ENCODE data around the gene STAT5A. TPM values are rescaled to one million over a fixed set of nuclear protein-coding genes. Genes with fewer than 3 reads are reported as not detected.
"Not testable (repeated sequence)": the region's sequence is repeated elsewhere in the genome, so short reads cannot be mapped to it uniquely, and the experiment has no call there.

STAT5A gene
- total RNA-seq, 2 donors from 2014 or later: 65.5 to 69.8 TPM

GRCh38 chr17:42251115-42251514, 37.2 kb upstream of the STAT5A start:
- ATAC-seq (ENCODE audit: insufficient number of reproducible peaks, low FRiP score, low read depth): no peak
- Histone ChIP-seq H3K36me3 (no peaks in the 10 kb centered on the region), H3K27me3 (replicated peaks; ENCODE audit: insufficient read depth) (no peaks in the 10 kb centered on the region), H3K27ac (no peak overlapping the region), H3K4me3 (no peak overlapping the region), H3K4me1 (ENCODE audit: control insufficient read depth in 1 of 2, low read depth in 2 of 2) (peaks cover 15 to 35% of the 10 kb centered on the region in 2 donors), H3K9me3 (no peaks in the 10 kb centered on the region)
- no peak for DNase-seq (ENCODE audit: low spot score)
- no peak for TF ChIP-seq CTCF (IDR thresholded peaks at IDR 0.05)

DNA sequence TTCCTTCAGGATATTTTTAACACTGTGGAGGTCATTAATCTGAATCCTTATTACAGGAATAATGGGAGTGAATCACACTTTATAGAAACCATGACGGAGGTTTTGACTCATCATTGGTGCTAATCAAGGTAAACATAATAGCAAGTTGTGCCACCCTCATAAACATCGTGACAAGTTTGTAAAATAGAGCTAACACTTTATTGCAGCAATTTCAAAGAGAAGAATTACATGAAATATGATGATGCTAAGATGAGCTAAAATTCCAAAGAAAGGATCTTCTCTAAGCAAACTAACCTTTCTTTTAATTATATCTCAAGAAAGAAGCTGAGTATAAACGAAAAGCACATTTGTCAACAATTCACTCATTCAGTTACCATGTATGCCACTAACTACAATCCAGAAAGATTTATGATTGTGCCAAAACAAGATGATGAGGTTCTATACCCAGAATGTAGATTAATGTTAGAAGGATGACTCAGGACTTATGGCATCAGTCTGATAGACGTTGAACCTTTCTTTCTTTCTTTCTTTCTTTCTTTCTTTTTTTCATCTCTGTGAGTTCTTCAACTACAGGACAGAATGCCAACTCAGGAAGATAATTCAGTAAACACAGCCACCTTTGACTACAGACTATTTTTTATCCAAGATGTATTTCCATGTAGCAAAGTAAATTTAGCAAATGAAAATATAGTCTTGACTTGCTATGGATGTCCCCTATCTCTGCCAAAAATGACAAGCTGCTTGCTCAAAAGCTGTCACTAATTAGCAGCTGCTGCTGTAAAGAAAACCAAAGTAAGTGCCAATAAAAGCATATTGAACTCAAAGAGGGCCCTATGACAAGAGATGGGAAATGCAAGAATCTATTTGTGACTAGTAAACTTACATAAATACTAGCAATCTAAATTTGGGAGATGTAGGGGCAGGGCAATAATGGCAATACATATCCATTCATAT, 35.4 kb upstream of the STAT5A start:
- ATAC-seq (ENCODE audit: insufficient number of reproducible peaks, low FRiP score, low read depth) (no peak), DNase-seq (ENCODE audit: low spot score) (no peak)
- Histone ChIP-seq H3K4me3 (no peak overlapping the region), H3K9me3 (no peaks in the 10 kb centered on the region), H3K4me1 (ENCODE audit: control insufficient read depth in 1 of 2, low read depth in 2 of 2) (peaks cover 15 to 32% of the 10 kb centered on the region in 2 donors), H3K27ac (no peak overlapping the region), H3K27me3 (replicated peaks; ENCODE audit: insufficient read depth) (no peaks in the 10 kb centered on the region), H3K36me3 (no peaks in the 10 kb centered on the region)
- no peak for TF ChIP-seq CTCF (IDR thresholded peaks at IDR 0.05)

- no peak for DNase-seq (ENCODE audit: low spot score)
- Histone ChIP-seq H3K9me3 (no peaks in the 10 kb centered on the region), H3K4me3 (no peak overlapping the region), H3K36me3 (no peaks in the 10 kb centered on the region), H3K27ac (no peak overlapping the region), H3K27me3 (replicated peaks; ENCODE audit: insufficient read depth) (no peaks in the 10 kb centered on the region), H3K4me1 (ENCODE audit: control insufficient read depth in 1 of 2, low read depth in 2 of 2) (peaks cover 15 to 27% of the 10 kb centered on the region in 2 donors)
- TF ChIP-seq CTCF (IDR thresholded peaks at IDR 0.05): no peak
- ATAC-seq (ENCODE audit: insufficient number of reproducible peaks, low FRiP score, low read depth): no peak
Measured at GRCh38 chr17:42253578-42253977, 34.7 kb upstream of the STAT5A start.

DNA sequence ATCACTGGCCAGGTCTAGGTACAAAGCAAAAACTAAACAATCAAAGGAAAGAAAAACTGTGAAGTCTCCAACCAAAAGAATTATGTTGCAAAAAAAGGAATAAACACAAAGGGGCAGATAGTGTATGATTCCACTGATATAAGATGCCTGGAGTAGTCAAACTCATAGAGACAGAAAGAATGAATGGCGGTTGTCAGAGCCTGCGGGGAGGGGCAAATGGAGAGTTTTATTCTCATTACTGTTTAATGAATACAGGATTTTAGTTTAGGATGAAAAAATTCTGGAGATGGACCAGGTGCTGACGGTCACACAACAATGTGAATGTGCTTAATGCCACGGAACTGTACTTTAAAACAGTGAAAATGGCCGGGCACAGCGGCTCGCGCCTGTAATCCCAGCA, 32.9 kb upstream of the STAT5A start:
- no peak for TF ChIP-seq CTCF (IDR thresholded peaks at IDR 0.05)
- Histone ChIP-seq H3K27me3 (replicated peaks; ENCODE audit: insufficient read depth) (no peaks in the 10 kb centered on the region), H3K27ac (no peak overlapping the region), H3K4me1 (ENCODE audit: control insufficient read depth in 1 of 2, low read depth in 2 of 2) (peaks cover 8 to 16% of the 10 kb centered on the region in 2 donors), H3K4me3 (no peak overlapping the region), H3K9me3 (no peaks in the 10 kb centered on the region), H3K36me3 (no peaks in the 10 kb centered on the region)
- ATAC-seq (ENCODE audit: insufficient number of reproducible peaks, low FRiP score, low read depth) (no peak), DNase-seq (ENCODE audit: low spot score) (no peak)

- no peak for DNase-seq (ENCODE audit: low spot score)
- Histone ChIP-seq H3K4me1 (ENCODE audit: control insufficient read depth in 1 of 2, low read depth in 2 of 2) (no peaks in the 10 kb centered on the region), H3K9me3 (no peaks in the 10 kb centered on the region), H3K36me3 (no peaks in the 10 kb centered on the region), H3K27me3 (replicated peaks; ENCODE audit: insufficient read depth) (no peaks in the 10 kb centered on the region), H3K4me3 (no peak overlapping the region), H3K27ac (no peak overlapping the region)
- no peak for TF ChIP-seq CTCF (IDR thresholded peaks at IDR 0.05)
- ATAC-seq (ENCODE audit: insufficient number of reproducible peaks, low FRiP score, low read depth): no peak
Measured at GRCh38 chr17:42260318-42260717, 28.0 kb upstream of the STAT5A start.

DNA sequence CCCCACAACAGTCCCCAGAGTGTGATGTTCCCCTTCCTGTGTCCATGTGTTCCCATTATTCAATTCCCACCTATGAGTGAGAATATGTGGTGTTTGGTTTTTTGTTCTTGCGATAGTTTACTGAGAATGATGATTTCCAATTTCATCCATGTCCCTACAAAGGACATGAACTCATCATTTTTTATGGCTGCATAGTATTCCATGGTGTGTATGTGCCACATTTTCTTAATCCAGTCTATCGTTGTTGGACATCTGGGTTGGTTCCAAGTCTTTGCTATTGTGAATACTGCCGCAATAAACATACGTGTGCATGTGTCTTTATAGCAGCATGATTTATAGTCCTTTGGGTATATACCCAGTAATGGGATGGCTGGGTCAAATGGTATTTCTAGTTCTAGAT, 23.9 kb upstream of the STAT5A start:
- not testable (repeated sequence) for DNase-seq (ENCODE audit: low spot score); H3K36me3 ChIP-seq; H3K27ac ChIP-seq; H3K27me3 ChIP-seq (replicated peaks; ENCODE audit: insufficient read depth); H3K4me1 ChIP-seq (ENCODE audit: control insufficient read depth in 1 of 2, low read depth in 2 of 2); H3K4me3 ChIP-seq; H3K9me3 ChIP-seq; ATAC-seq (ENCODE audit: insufficient number of reproducible peaks, low FRiP score, low read depth)

Measured in thoracic aorta (tissue), 2 donors.